HG03135 (cell line): ENCODE data around the gene SULT1B1.

Experiments
- ATAC-seq: cut with Tn5 transposase; IDR thresholded peaks from one replicate; pipeline ENCODE4 v1.9.1; 2021; ENCODE audit warnings: mild to moderate bottlenecking, moderate library complexity; ENCODE audit not compliant: unreplicated experiment

SULT1B1 gene

DNA sequence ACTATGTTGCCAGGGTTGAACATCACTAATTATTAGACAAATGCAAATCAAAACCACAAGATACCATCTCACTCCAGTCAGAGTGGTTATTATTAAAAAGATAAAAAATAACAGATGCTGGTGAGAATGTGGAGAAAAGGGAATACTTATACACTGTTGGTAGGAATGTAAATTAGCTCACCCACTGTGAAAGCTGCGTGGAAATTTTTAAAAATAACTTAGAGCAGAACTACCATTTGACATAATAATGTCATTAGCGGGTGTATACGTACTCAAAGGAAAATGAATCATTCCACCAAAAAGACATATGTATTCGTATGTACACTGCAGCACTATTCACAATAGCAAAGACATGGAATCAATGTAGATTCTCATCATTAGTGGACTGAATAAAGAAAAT lies 58.7 kb downstream of the SULT1B1 start:
- ATAC-seq = no peak

DNA sequence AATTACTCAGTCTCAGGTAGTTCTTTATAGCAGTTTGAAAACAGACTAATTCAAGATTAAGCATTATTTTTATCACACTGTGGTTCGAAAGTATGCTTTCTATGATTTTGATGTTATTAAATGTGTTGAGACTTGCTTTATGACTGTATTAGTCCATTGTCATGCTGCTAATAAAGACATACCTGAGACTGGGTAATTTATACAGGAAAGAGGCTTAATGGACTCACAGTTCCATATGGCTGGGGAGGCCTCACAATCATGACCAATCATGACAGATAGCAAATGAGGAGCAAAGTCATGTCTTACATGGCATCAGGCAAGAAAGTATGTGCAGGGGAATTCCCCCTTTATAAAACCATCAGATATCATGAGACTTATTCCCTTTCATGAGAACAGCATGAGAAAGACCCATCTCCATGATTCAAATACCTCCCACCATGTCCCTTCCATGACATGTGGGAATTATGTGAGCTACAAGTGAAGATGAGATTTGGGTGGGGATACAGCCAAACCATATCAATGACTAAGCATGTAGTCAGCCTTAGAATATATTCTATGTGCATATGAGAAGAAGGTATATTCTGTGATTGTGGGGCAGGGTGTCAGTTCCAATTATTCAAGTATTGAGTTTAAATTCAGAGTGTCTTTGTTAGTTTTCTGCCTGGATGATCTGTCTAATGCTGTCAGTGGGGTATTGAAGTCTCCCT lies 62.7 kb downstream of the SULT1B1 start:
- no peak for ATAC-seq

DNA sequence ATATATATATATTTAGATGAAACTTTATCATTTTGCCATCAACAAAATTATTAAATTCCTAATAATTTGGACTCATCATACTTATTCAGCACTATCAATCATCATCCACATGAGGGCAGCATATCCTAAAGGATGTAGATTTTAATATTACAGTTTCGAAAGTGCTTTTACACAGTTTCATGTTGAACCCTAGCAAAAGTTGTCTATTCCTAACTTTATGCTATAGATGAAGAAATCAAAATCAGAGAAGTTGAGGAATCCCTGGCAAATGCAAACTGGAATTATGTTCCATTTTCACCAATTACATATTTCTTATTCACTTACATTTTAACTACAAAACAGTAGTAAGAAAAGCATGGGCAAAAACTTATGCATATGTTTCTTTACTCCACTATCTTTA lies 70.8 kb downstream of the SULT1B1 start:
- no peak for ATAC-seq

GRCh38 chr4:69684804-69685203 lies 75.6 kb downstream of the SULT1B1 start:
- no peak for ATAC-seq
